H1 (cell line): ENCODE data around the gene DIDO1. TPM values are rescaled to one million over a fixed set of nuclear protein-coding genes. Genes with fewer than 3 reads are reported as not detected.

Experiments
- CEBPB ChIP-seq: IDR thresholded peaks from 2 replicates; pipeline ENCODE4 v1.6.1; 2012; ENCODE audit warnings: low read depth, low read length
- GABPA ChIP-seq: IDR thresholded peaks from 2 replicates; pipeline ENCODE4 v1.6.1; 2011; ENCODE audit warnings: mild to moderate bottlenecking, low read length, moderate library complexity, borderline replicate concordance; ENCODE audit not compliant: insufficient read depth
- KDM5A ChIP-seq: fragments of 200-600 bp; IDR thresholded peaks from 2 replicates; pipeline ENCODE4 v1.7.1; 2012; ENCODE audit warnings: mild to moderate bottlenecking, low read length, inconsistent platforms, mixed read lengths
- NRF1 ChIP-seq: IDR thresholded peaks from 2 replicates; pipeline ENCODE4 v1.6.1; 2011; ENCODE audit warnings: mild to moderate bottlenecking, low read depth, low read length, improper control_type of control experiment
- POLR2A ChIP-seq, 2 experiments: IDR thresholded peaks; 1 replicate in 1 of 2; 2 replicates in 1 of 2; pipeline ENCODE4 v1.6.1; 2011; ENCODE audit warnings: low read depth in 2 of 2, low read length in 2 of 2, mild to moderate bottlenecking in 2 of 2; ENCODE audit errors: control extremely low read depth in 1 of 2
- SAP30 ChIP-seq: fragments of 300-600 bp; sonication (generic); IDR thresholded peaks from 2 replicates; pipeline ENCODE4 v1.7.1; 2012; ENCODE audit warnings: low read length, moderate library complexity, mild to moderate bottlenecking, inconsistent platforms; ENCODE audit not compliant: insufficient read depth, insufficient replicate concordance
- TEAD4 ChIP-seq: IDR thresholded peaks from 2 replicates; pipeline ENCODE4 v1.6.1; 2012; ENCODE audit warnings: low read depth, low read length, inconsistent platforms, mixed read lengths
- polyA plus RNA-seq, 7 experiments: library from polyadenylated mRNA; depleted of rRNA in 3 of 7; stranded (reverse) in 5 of 7; unstranded in 2 of 7; fragments of >200 nt in 5 of 7; fragments of 200-250 nt in 2 of 7; gene quantifications; 1 replicate in 5 of 7; 2 replicates in 1 of 7; 4 replicates in 1 of 7; pipeline versions ENCODE4 v1.2.1 to v1.2.3, GENCODE V29; 2011 to 2013; ENCODE audit warnings: missing spikeins in 2 of 7, mixed read lengths in 2 of 7
- total RNA-seq: library from RNA; stranded (reverse); fragmentation: NEBNext Ultra II Directional; extraction: Animal tissue kit (Norgen Biotek cat#: 25700); gene quantifications from 2 replicates; pipeline ENCODE4 v1.2.1, GENCODE V29; 2021
- TF ChIP-seq, protein P1 (sequence below): IDR thresholded peaks from 2 replicates; pipeline ENCODE4 v1.6.1; 2012; ENCODE audit warnings: inconsistent platforms

The DIDO1 gene
- total and polyA plus RNA-seq, 2 of the 8 experiments (the other 6 are each of a cell fraction or from before 2014, with no cell fraction given), result 53.6 to 82.8 TPM

DNA sequence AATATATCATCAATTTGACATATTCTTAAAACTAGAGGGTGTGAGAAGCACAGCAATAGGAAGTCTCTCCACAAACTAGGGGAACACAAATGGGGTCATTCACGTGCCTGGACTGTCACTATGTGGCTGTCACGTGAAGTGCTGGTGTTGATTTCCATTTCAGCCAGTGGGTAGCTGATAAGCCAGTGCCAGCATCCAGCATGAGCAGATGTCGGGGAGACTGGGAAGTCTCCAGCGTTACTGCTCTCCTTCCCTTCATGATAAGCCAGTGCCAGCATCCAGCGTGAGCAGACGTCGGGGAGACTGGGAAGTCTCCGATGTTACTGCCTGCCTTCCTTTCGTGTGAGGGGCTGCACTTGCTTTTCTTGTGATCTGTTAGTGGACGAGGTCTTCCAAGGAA, 20.6 kb upstream of the DIDO1 start (continued):
- TF ChIP-seq NRF1 (no peak), GABPA (no peak), POLR2A (IDR thresholded peaks at IDR 0.05; ENCODE audit: control extremely low read depth in 1 of 2, low read depth in 2 of 2, low read length in 2 of 2) (no peak), TEAD4 (no peak), CEBPB (no peak), SAP30 (no peak), KDM5A (no peak)
- TF ChIP-seq, protein P1, sequence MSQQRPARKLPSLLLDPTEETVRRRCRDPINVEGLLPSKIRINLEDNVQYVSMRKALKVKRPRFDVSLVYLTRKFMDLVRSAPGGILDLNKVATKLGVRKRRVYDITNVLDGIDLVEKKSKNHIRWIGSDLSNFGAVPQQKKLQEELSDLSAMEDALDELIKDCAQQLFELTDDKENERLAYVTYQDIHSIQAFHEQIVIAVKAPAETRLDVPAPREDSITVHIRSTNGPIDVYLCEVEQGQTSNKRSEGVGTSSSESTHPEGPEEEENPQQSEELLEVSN, result no peak
- TF ChIP-seq, all 59 proteins: peak for 0
